Esophagus muscularis mucosa (tissue), 4 donors: ENCODE data around the gene USP24. TPM values are rescaled to one million over a fixed set of nuclear protein-coding genes. Genes with fewer than 3 reads are reported as not detected.

Experiments used
- DNase-seq: peaks from one replicate; pipeline ENCODE4 v3.0.0-alpha.2; 2017; ENCODE audit errors: extremely low spot score
- H3K27ac ChIP-seq, 4 donors: fragments of 200-600 bp; sonication (generic); replicated peaks in 1 of 4; 1 replicate in 3 of 4; 2 replicates in 1 of 4; pipeline ENCODE4 v1.5.1; 2016 to 2019; ENCODE audit warnings: mild to moderate bottlenecking in 1 of 4
- H3K27me3 ChIP-seq, 4 donors: fragments of 200-600 bp; sonication (generic); one replicate each; pipeline versions ENCODE4 v1.5.1 to v1.6.0; 2016 to 2019
- H3K36me3 ChIP-seq, 4 donors: fragments of 200-600 bp; sonication (generic); one replicate each; pipeline ENCODE4 v1.5.1; 2016 to 2019
- H3K4me1 ChIP-seq, 4 donors: fragments of 200-600 bp; sonication (generic); one replicate each; pipeline ENCODE4 v1.5.1; 2016 to 2019
- H3K4me3 ChIP-seq, 4 donors: fragments of 200-600 bp; sonication (generic); 1 replicate in 2 of 4; 2 replicates in 2 of 4; pipeline ENCODE4 v1.5.1; 2016 to 2019; ENCODE audit warnings: mild to moderate bottlenecking in 4 of 4, moderate library complexity in 1 of 4
- H3K9me3 ChIP-seq, 4 donors: fragments of 200-600 bp; sonication (generic); 1 replicate in 3 of 4; 2 replicates in 1 of 4; pipeline ENCODE4 v1.5.1; 2016 to 2019
- EP300 ChIP-seq: sonication (generic); formaldehyde crosslinking; IDR thresholded peaks from one replicate; pipeline ENCODE4 v1.6.1; 2017; ENCODE audit warnings: antibody characterized with exemption
- POLR2A ChIP-seq: fragments of 450-650 bp; IDR thresholded peaks from one replicate; pipeline ENCODE4 v1.6.1; 2017; ENCODE audit warnings: antibody characterized with exemption, moderate library complexity, mild to moderate bottlenecking, low read depth
- POLR2AphosphoS5 ChIP-seq, 2 donors: sonication (generic); formaldehyde crosslinking; IDR thresholded peaks; one replicate each; pipeline ENCODE4 v1.6.1; 2017; ENCODE audit warnings: antibody characterized with exemption in 2 of 2
- WGBS: methylation state at CpG from one replicate; pipeline ENCODE4 v1.1.5; 2018; 5-methylcytosine and 5-hydroxymethylcytosine counted together
- intact Hi-C: fragments of 100-400 bp; cut with DNase I; formaldehyde crosslinking; loops from one replicate; pipeline ENCODE4 v1.15.1; 2023
- total RNA-seq, 4 donors: library from RNA; depleted of rRNA; stranded (reverse); fragments of >200 nt; gene quantifications; one replicate each; pipeline versions ENCODE4 v1.1.0 to v1.2.1, GENCODE V29; 2016
- TF ChIP-seq, protein P1 (sequence below), 3 experiments: fragments of 200-600 bp in 2 of 3; fragments of 450-650 bp in 1 of 3; sonication (generic) in 2 of 3; IDR thresholded peaks; one replicate each; pipeline ENCODE4 v1.5.1; 2017 to 2019; ENCODE audit warnings: antibody characterized with exemption in 3 of 3, mild to moderate bottlenecking in 2 of 3, moderate library complexity in 1 of 3

The USP24 gene
- total RNA-seq, 4 donors from 2014 or later, result 28.3 to 45.3 (median 37.7) TPM

DNA sequence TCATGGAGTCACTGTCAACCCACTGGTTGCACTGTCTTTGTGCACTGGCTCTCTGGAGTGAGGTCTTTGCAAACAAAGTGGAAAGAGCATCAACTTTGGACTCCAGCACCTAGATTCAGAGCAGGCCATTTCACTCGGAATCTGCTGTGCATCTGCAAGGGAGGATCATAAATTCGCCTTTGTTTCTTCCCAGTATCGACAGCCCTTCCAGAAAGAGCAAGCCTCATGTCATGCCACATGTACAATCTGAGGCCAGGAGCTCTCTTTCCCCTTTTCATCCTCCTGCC, 176.7 kb downstream of the USP24 start:
- no peaks in the 10 kb centered on the region for H3K9me3 ChIP-seq
- H3K27ac ChIP-seq, result no peak overlapping the region
- H3K4me3 ChIP-seq, result no peak overlapping the region
- TF ChIP-seq, protein P1, sequence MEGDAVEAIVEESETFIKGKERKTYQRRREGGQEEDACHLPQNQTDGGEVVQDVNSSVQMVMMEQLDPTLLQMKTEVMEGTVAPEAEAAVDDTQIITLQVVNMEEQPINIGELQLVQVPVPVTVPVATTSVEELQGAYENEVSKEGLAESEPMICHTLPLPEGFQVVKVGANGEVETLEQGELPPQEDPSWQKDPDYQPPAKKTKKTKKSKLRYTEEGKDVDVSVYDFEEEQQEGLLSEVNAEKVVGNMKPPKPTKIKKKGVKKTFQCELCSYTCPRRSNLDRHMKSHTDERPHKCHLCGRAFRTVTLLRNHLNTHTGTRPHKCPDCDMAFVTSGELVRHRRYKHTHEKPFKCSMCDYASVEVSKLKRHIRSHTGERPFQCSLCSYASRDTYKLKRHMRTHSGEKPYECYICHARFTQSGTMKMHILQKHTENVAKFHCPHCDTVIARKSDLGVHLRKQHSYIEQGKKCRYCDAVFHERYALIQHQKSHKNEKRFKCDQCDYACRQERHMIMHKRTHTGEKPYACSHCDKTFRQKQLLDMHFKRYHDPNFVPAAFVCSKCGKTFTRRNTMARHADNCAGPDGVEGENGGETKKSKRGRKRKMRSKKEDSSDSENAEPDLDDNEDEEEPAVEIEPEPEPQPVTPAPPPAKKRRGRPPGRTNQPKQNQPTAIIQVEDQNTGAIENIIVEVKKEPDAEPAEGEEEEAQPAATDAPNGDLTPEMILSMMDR (IDR thresholded peaks at IDR 0.05), result no peak
- TF ChIP-seq POLR2AphosphoS5 (IDR thresholded peaks at IDR 0.05), result no peak
- 89% methylated on average over 3 of the region's 3 CpGs for WGBS
- no peaks in the 10 kb centered on the region for H3K36me3 ChIP-seq
- intact Hi-C loops, result no loop called here
- peaks cover 7 to 26% (median 23%) of the 10 kb centered on the region in 4 donors for H3K4me1 ChIP-seq
- no peak for DNase-seq
- H3K27me3 ChIP-seq, result peaks cover 0 to 45% (median 17%) of the 10 kb centered on the region in 4 donors

DNA sequence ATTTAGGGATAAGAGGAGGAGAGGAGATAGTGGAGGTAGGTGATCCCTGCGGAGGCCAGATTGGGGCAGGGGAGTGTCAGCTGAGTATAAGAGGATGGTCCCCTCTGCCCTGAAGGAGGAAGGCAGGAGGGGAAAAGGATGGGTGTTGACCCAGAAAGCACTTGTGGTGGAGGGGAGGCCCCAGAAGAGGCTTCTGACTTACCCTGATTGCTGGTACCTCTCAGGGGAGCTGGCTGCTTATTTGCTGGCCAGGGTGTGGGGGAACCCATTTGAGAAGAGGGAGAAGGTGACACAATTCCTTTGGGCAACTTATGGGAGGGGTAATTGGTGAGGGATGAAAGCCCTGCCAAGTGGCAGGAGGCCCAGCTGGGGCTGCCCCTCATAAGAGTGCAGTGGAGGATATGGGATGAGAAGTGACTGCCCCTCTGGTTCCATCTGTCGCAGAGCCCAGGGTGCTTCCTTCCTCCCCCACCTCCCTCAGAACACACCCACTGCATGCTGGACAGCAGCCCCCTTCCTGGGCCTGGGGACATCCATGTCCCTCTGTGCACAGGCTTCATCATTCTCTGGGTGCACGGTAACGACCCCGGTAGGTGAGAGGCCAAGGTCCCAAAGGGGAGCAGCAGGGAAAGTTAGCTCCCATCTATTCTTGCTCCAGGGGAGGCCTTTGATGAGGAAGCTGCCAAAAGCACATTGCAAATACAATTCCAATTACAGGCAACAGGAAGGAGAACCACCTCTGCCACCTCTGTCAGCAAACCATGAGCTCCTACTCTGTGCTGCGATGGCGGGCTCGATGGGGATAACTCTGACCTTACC, 177.2 kb downstream of the USP24 start:
- no peak overlapping the region for H3K27ac ChIP-seq
- peaks cover 0 to 45% (median 19%) of the 10 kb centered on the region in 4 donors for H3K27me3 ChIP-seq
- no peak overlapping the region for H3K4me3 ChIP-seq
- TF ChIP-seq POLR2A, result no peak
- TF ChIP-seq, protein P1 (IDR thresholded peaks at IDR 0.05), result no peak
- no peak for TF ChIP-seq POLR2AphosphoS5 (IDR thresholded peaks at IDR 0.05)
- no peak for TF ChIP-seq EP300
- no peak for DNase-seq
- WGBS, result 98% methylated on average over 5 of the region's 8 CpGs
- H3K4me1 ChIP-seq, result peaks cover 7 to 26% (median 23%) of the 10 kb centered on the region in 4 donors
- no peaks in the 10 kb centered on the region for H3K36me3 ChIP-seq
- no peaks in the 10 kb centered on the region for H3K9me3 ChIP-seq
- intact Hi-C loops, result no loop called here

DNA sequence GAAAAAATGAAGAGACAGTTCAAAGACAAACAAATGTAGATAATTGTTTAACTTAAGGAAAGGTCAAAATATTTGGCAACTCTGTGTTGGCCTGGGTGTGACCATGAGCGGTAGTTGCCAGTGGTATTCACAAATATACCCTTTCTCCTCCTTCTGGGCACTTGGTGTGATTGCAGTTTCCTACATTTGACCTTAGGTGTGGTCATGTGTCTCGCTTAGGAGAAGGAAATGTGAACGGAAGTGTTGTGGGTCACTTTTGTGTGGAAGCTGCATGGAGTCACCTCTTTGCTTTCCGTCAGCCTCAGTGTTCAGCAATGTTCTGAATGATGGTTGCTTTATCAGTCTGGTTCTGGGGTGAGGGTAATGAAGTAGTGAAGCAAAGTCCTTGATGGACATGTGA, 179.3 kb downstream of the USP24 start:
- intact Hi-C loops, result no loop called here
- no peak overlapping the region for H3K4me3 ChIP-seq
- H3K36me3 ChIP-seq, result no peaks in the 10 kb centered on the region
- 63% methylated on average over 4 of the region's 4 CpGs for WGBS
- TF ChIP-seq, protein P1 (IDR thresholded peaks at IDR 0.05), result no peak
- no peak for TF ChIP-seq EP300
- no peak for TF ChIP-seq POLR2AphosphoS5 (IDR thresholded peaks at IDR 0.05)
- TF ChIP-seq POLR2A, result no peak
- H3K4me1 ChIP-seq, result peaks cover 7 to 26% (median 23%) of the 10 kb centered on the region in 4 donors
- H3K27ac ChIP-seq, result no peak overlapping the region
- no peaks in the 10 kb centered on the region for H3K9me3 ChIP-seq
- no peak for DNase-seq
- peaks cover 0 to 45% (median 19%) of the 10 kb centered on the region in 4 donors for H3K27me3 ChIP-seq

DNA sequence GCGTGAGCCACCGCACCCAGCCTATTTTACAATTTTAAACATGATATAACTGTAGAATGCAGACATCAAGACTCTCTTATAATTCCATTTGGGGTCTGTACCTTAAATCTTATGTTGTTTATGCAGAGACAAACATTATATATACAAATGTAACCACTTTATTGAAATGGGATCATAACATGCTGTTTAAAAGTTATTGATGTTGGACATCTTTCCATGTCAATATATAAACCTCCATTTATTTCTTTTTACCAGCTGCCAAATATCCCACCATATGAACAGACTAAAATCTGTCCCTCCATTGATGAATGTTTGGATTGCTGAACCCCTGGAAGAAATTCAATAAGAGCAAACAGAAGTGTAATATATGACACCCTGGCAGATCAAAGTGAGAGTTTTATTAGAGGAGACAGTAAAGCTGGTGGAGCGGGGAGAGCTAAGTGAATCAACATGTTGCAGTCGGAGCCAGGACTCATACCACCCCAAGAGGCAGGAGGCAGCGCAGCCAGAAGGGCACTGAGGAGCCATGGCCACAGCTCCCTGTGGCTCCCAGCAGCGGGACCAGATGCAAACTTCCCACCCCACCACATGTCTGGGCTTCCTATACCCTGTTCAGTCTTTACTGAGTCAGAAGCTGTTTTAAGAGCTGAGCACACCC, 180.6 kb downstream of the USP24 start:
- no peak overlapping the region for H3K27ac ChIP-seq
- 81% methylated on average over 6 of the region's 6 CpGs for WGBS
- H3K9me3 ChIP-seq, result no peaks in the 10 kb centered on the region
- intact Hi-C loops, result no loop called here
- peaks cover 0 to 36% (median 17%) of the 10 kb centered on the region in 4 donors for H3K27me3 ChIP-seq
- H3K4me3 ChIP-seq, result no peak overlapping the region
- no peak for DNase-seq
- TF ChIP-seq EP300 (no peak), POLR2AphosphoS5 (IDR thresholded peaks at IDR 0.05) (no peak), POLR2A (no peak)
- TF ChIP-seq, protein P1 (IDR thresholded peaks at IDR 0.05), result no peak
- H3K4me1 ChIP-seq, result peaks cover 4 to 20% (median 14%) of the 10 kb centered on the region in 4 donors
- no peaks in the 10 kb centered on the region for H3K36me3 ChIP-seq
